Heart left ventricle (tissue), 16 donors: ENCODE results near the gene SKA1. TPM values are rescaled to one million over a fixed set of nuclear protein-coding genes. Genes with fewer than 3 reads are reported as not detected.

Experiments
- ATAC-seq, 4 donors: fragments of 200-7000 bp; cut with Tn5 transposase; one replicate each; pipeline ENCODE4 v1.9.1; 2020 to 2022; ENCODE audit warnings: moderate library complexity in 4 of 4, mild to moderate bottlenecking in 3 of 4, moderate number of reproducible peaks in 1 of 4
- DNase-seq, 5 donors: peaks; one replicate each; pipeline ENCODE4 v3.0.0-alpha.2; 2020
- H3K27ac ChIP-seq, 12 donors: fragments of 200-600 bp; sonication (generic) in 4 of 12; one replicate each; pipeline versions ENCODE4 v1.5.0 to v1.8.0; 2016 to 2022; ENCODE audit warnings: mild to moderate bottlenecking in 2 of 12
- H3K27me3 ChIP-seq, 9 donors: fragments of 200-600 bp; sonication (generic) in 2 of 9; one replicate each; pipeline versions ENCODE4 v1.5.1 to v1.8.0; 2016 to 2022; ENCODE audit warnings: mild to moderate bottlenecking in 3 of 9
- H3K36me3 ChIP-seq, 9 donors: fragments of 200-600 bp; sonication (generic) in 2 of 9; one replicate each; pipeline versions ENCODE4 v1.5.0 to v1.8.0; 2018 to 2022; ENCODE audit warnings: mild to moderate bottlenecking in 2 of 9
- H3K4me1 ChIP-seq, 12 donors: fragments of 200-600 bp; sonication (generic) in 4 of 12; one replicate each; pipeline versions ENCODE4 v1.5.0 to v1.8.0; 2016 to 2022; ENCODE audit warnings: mild to moderate bottlenecking in 3 of 12
- H3K4me3 ChIP-seq, 12 donors: fragments of 200-600 bp; sonication (generic) in 4 of 12; one replicate each; pipeline versions ENCODE4 v1.5.0 to v1.8.0; 2017 to 2022; ENCODE audit warnings: mild to moderate bottlenecking in 9 of 12, moderate library complexity in 4 of 12
- H3K9me3 ChIP-seq, 12 donors: fragments of 200-600 bp; sonication (generic) in 4 of 12; one replicate each; pipeline versions ENCODE4 v1.5.0 to v1.8.0; 2016 to 2022; ENCODE audit warnings: mild to moderate bottlenecking in 1 of 12
- POLR2A ChIP-seq, 2 donors: fragments of 450-650 bp; IDR thresholded peaks; one replicate each; pipeline ENCODE4 v1.6.1; 2017; ENCODE audit warnings: antibody characterized with exemption in 2 of 2, mild to moderate bottlenecking in 2 of 2, moderate library complexity in 2 of 2
- WGBS, 4 donors: extraction: QIAGEN DNeasy Blood & Tissue Kit in 2 of 4; methylation state at CpG; one replicate each; pipeline versions ENCODE4 v1.1.5 to v1.1.7; 2013 to 2018; 5-methylcytosine and 5-hydroxymethylcytosine counted together
- intact Hi-C, 10 donors: fragments of 100-400 bp; cut with DNase I; formaldehyde crosslinking; loops; one replicate each; pipeline versions ENCODE4 v1.11.1 to v1.14.2; 2022
- polyA plus RNA-seq, 2 donors: library from polyadenylated mRNA; stranded (reverse); fragments of 200-250 nt; gene quantifications; one replicate each; pipeline ENCODE4 v1.2.3, GENCODE V29; 2013
- total RNA-seq, 9 donors: library from RNA; depleted of rRNA in 2 of 9; stranded (reverse); fragments of >200 nt in 2 of 9; fragmentation: NEBNext Ultra II Directional in 3 of 9; extraction: Animal tissue kit (Norgen Biotek cat#: 25700) in 3 of 9; gene quantifications; one replicate each; pipeline versions ENCODE4 v1.1.0 to v1.2.4, GENCODE V29; 2016 to 2023
- TF ChIP-seq, protein P1 (sequence below), 12 donors: fragments of 200-600 bp; sonication (generic) in 4 of 12; IDR thresholded peaks; one replicate each; pipeline versions ENCODE4 v1.5.0 to v1.8.0; 2018 to 2022; ENCODE audit warnings: antibody characterized with exemption in 12 of 12, mild to moderate bottlenecking in 5 of 12
- donor health status: ischemic (EF 13 %, LVEDD 7.1; RV severe dilation, severe dysfunction).
- donor health status: healthy with polysubstance abuse.
- donor health status: DM: no; HTN: yes; CAD: no.
- donor health status: DM: no; HTN: no; CAD: no.
- donor health status: ischemic (EF 25% LVEDD 6.9; RV normal size, moderate dysfunction).
- donor health status: ischemic (EF 25% LVEDD 5.7; RV mildly dilated, moderate dysfunction).
- donor health status: healthy.
- donor health status: DM: yes; HTN: yes; CAD: no.
- donor health status: ischemic (EF 35%, LVEDD 5.7; RV mildly dilated, moderate dysfunction).
- donor health status: nonischemic (EF 11% LVEDD 7.7; RV severe dilation, severe dysfunction).
- donor health status: DM: yes; HTN: yes; CAD: no.
- donor health status: PGD.
- donor health status: ischemic (EF 29% LVEDD 5.4; RV normal size, mild dysfunction).
- donor health status: nonischemic (EF 23%, LVEDD 6.1; RV moderate dilation, normal function).

The SKA1 gene
- total and polyA plus RNA-seq, 11 donors: 0.11 to 4.4 (median 0.34) TPM; not detected in 3

DNA sequence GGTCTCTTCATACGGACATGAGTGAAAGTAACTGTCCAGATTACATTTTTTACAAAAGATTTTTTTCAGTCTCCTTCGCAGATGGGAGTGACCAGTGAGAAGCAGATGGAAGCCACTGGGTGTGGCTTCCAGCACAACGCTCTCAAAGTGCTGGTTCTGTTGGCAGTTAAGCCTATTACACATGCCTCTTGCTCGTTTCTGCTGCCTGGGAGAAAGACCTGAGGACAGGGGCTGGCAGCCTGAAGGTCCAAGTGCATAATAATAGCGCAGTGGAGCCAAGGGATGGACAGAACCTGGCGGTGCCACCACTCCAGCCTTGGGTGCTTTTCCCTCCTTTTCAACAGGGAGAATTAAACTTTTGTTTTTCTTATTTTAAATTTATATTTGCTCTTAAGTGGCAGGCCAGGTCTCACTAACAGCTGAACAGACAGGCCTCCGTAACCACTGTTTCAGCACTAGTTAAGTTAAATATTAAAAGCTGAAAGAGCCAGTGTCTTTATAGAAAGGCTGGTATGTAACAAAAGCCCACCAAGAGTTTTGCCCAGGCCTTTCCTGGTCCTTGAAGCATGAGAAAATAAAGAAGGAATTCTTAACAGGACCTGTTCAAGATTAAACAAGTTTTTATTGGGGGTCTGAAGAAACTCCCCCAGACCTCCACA lies 1.2 kb upstream of the SKA1 start:
- ATAC-seq: no peak
- 80 to 83% (median 81%) methylated on average over 7 of the region's 7 CpGs for WGBS, 4 donors
- DNase-seq: no peak
- intact Hi-C loops: loop anchor here in 5 of 10 donors (5.0 to 10.0 kb wide), 4 partner anchors 79 to 91 kb away; partner anchors contain the start of genes CXXC1 (in 3 of the 5) and MBD1 (in 2 of the 5)
- Histone ChIP-seq H3K9me3 (peaks cover 0 to 21% (median 10%) of the 10 kb centered on the region in 12 donors), H3K4me3 (peak overlapping the region in 5 of 12 donors; percentile 49 to 66 (median 61)), H3K4me1 (peaks cover 0 to 13% (median 8%) of the 10 kb centered on the region in 12 donors), H3K27me3 (no peaks in the 10 kb centered on the region), H3K36me3 (no peaks in the 10 kb centered on the region), H3K27ac (peak overlapping the region in 4 of 12 donors; percentile 82 to 86 (median 84))
- TF ChIP-seq, protein P1, sequence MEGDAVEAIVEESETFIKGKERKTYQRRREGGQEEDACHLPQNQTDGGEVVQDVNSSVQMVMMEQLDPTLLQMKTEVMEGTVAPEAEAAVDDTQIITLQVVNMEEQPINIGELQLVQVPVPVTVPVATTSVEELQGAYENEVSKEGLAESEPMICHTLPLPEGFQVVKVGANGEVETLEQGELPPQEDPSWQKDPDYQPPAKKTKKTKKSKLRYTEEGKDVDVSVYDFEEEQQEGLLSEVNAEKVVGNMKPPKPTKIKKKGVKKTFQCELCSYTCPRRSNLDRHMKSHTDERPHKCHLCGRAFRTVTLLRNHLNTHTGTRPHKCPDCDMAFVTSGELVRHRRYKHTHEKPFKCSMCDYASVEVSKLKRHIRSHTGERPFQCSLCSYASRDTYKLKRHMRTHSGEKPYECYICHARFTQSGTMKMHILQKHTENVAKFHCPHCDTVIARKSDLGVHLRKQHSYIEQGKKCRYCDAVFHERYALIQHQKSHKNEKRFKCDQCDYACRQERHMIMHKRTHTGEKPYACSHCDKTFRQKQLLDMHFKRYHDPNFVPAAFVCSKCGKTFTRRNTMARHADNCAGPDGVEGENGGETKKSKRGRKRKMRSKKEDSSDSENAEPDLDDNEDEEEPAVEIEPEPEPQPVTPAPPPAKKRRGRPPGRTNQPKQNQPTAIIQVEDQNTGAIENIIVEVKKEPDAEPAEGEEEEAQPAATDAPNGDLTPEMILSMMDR (IDR thresholded peaks at IDR 0.05): no peak
- TF ChIP-seq POLR2A (IDR thresholded peaks at IDR 0.05): no peak

- H3K4me3 ChIP-seq: peak overlapping the region in 11 of 12 donors; percentile 6 to 69 (median 59)
- intact Hi-C loops: loop anchor here in 5 of 10 donors (5.0 to 10.0 kb wide), 4 partner anchors 79 to 92 kb away; partner anchors contain the start of genes CXXC1 (in 3 of the 5) and MBD1 (in 2 of the 5)
- TF ChIP-seq POLR2A (IDR thresholded peaks at IDR 0.05): no peak
- no peaks in the 10 kb centered on the region for H3K36me3 ChIP-seq
- H3K4me1 ChIP-seq: peaks cover 0 to 13% (median 8%) of the 10 kb centered on the region in 12 donors
- ATAC-seq (no peak), DNase-seq (no peak)
- peak overlapping the region in 11 of 12 donors; percentile 74 to 86 (median 82) for H3K27ac ChIP-seq
- 73 to 78% (median 77%) methylated on average over 8 of the region's 8 CpGs for WGBS, 4 donors
- H3K9me3 ChIP-seq: peaks cover 0 to 16% (median 9%) of the 10 kb centered on the region in 12 donors
- H3K27me3 ChIP-seq: no peaks in the 10 kb centered on the region
Measured at GRCh38 chr18:50374220-50374752, 560 bp upstream of the SKA1 start.

DNA sequence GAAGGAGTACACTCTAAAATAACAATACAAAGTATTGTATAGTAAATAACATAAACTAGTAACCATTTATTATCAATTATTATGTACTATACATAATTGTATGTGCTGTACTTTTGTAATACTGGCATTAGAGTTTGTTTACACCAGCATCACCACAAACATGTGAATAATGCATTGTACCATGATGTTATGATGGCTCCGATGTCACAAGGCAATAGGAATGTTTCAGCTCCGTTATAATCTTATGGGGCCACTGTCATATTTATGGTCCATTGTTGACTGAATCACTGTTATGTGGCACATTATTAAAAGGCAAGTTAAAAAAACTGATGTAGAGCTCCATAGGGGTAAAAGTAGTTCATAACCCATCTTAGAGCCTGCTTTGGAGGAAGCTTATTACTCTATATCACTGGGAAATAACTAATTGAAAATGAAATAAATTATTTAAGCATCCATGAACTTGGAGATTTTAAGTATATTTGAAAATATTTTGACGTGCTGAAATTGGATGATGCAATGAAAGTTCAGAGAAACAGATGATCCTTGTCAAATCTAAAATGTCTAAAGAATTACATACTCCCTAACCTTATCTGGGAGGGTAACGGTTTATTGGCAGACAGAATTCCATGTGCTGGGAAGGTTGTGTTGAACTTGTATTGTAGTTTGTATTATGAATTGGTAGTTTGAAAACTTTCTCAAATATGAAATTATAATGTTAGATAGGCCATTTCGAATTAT lies 2.4 kb downstream of the SKA1 start:
- Histone ChIP-seq H3K36me3 (peaks cover 0 to 6% (median 0%) of the 10 kb centered on the region in 9 donors), H3K4me3 (no peak overlapping the region), H3K27me3 (no peaks in the 10 kb centered on the region), H3K4me1 (peaks cover 0 to 13% (median 8%) of the 10 kb centered on the region in 12 donors), H3K9me3 (no peaks in the 10 kb centered on the region), H3K27ac (no peak overlapping the region)
- intact Hi-C loops: loop anchor here in 3 of 10 donors (5.0 to 10.0 kb wide), 3 partner anchors 82 to 110 kb away; partner anchors contain the start of genes CFAP53 (in 1 of the 3), CXXC1 (in 1 of the 3) and MBD1 (in 1 of the 3)
- no peak for ATAC-seq
- no peak for TF ChIP-seq POLR2A (IDR thresholded peaks at IDR 0.05)
- TF ChIP-seq, protein P1 (IDR thresholded peaks at IDR 0.05): no peak
- DNase-seq: no peak
- WGBS, 4 donors: 69 to 82% (median 79%) methylated on average over 5 of the region's 5 CpGs

GRCh38 chr18:50388988-50389387 lies 14.1 kb downstream of the SKA1 start:
- 62 to 75% (median 67%) methylated on average over 2 of the region's 2 CpGs for WGBS, 4 donors
- DNase-seq (no peak), ATAC-seq (no peak)
- TF ChIP-seq, protein P1 (IDR thresholded peaks at IDR 0.05): no peak
- TF ChIP-seq POLR2A (IDR thresholded peaks at IDR 0.05): no peak
- Histone ChIP-seq H3K9me3 (no peaks in the 10 kb centered on the region), H3K27me3 (no peaks in the 10 kb centered on the region), H3K27ac (no peak overlapping the region), H3K4me3 (no peak overlapping the region), H3K36me3 (no peaks in the 10 kb centered on the region), H3K4me1 (no peaks in the 10 kb centered on the region)
- intact Hi-C loops: no loop called here
